Mucosa of descending colon (tissue), 3 donors: ENCODE results near the gene PHOSPHO1. TPM values are rescaled to one million over a fixed set of nuclear protein-coding genes. Genes with fewer than 3 reads are reported as not detected.
A peak's percentile ranks its signal among the peaks of the same experiment; 100 is the strongest.
"Not testable (repeated sequence)": the region's sequence is repeated elsewhere in the genome, so short reads cannot be mapped to it uniquely, and the experiment has no call there.

Experiments used
- ATAC-seq: fragments of 200-7000 bp; cut with Tn5 transposase; one replicate; pipeline ENCODE4 v1.9.1; 2020; ENCODE audit warnings: mild to moderate bottlenecking, moderate library complexity
- DNase-seq, 3 donors: peaks; one replicate each; pipeline ENCODE4 v3.0.0-alpha.2; 2020
- H3K36me3 ChIP-seq: fragments of 200-600 bp; one replicate; pipeline ENCODE4 v1.8.0; 2021; ENCODE audit warnings: low read depth, mild to moderate bottlenecking
- H3K4me1 ChIP-seq: fragments of 200-600 bp; one replicate; pipeline ENCODE4 v1.8.0; 2021; ENCODE audit warnings: low read depth, mild to moderate bottlenecking
- H3K4me3 ChIP-seq: fragments of 200-600 bp; one replicate; pipeline ENCODE4 v1.8.0; 2021; ENCODE audit warnings: mild to moderate bottlenecking
- H3K9me3 ChIP-seq: fragments of 200-600 bp; one replicate; pipeline ENCODE4 v1.8.0; 2021; ENCODE audit warnings: mild to moderate bottlenecking
- intact Hi-C, 2 donors: fragments of 100-400 bp; cut with DNase I in 1 of 2; cut with micrococcal nuclease in 1 of 2; formaldehyde crosslinking; loops; one replicate each; pipeline versions ENCODE4 v1.11.0 to v1.11.1; 2022; cut with DNase I, micrococcal nuclease
- total RNA-seq, 3 donors: library from RNA; stranded (reverse); fragmentation: NEBNext Ultra II Directional in 2 of 3; extraction: Animal tissue kit (Norgen Biotek cat#: 25700) in 2 of 3; gene quantifications; one replicate each; pipeline versions ENCODE4 v1.2.1 to v1.2.4, GENCODE V29; 2021 to 2023
- TF ChIP-seq, protein P1 (sequence below): fragments of 200-600 bp; IDR thresholded peaks from one replicate; pipeline ENCODE4 v1.8.0; 2022; ENCODE audit warnings: antibody characterized with exemption, mild to moderate bottlenecking
- donor health status: DM: no; HTN: no; CAD: no; lungs with moderate emphysema.
- donor health status: DM: no; HTN: no; CAD: no.
- donor health status: DM: no; HTN: yes; CAD: no.

Gene PHOSPHO1
- total RNA-seq, 3 donors from 2014 or later = 0.25 TPM; not detected in 2

DNA sequence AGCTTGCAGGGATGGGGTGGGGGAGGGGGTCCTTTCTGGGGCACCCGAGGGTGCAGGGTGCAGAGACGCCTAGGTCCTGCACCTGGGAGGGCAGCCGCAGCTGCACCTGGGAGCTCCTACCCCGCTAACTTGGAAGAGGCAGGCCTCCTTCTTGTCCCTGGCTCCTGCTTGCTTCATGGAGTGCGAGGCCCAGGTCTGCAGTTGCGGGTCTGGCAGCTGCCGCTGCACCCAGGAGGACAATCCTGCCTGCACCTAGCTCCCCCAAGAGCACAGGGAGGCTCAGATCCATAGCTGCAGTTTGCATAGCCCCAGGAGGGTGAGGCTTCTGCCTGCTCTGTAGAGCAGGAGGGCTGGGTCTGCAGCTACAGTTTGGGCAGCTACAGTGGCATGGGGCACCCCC, 46.8 kb downstream of the PHOSPHO1 start:
- ATAC-seq (no peak), DNase-seq (no peak)
- peaks cover 12% of the 10 kb centered on the region for H3K9me3 ChIP-seq
- H3K4me3 ChIP-seq = no peak overlapping the region
- no peaks in the 10 kb centered on the region for H3K36me3 ChIP-seq
- intact Hi-C loops = loop anchor here in 1 of 2 donors (10.0 kb wide), 1 partner anchor 51 kb away; the partner anchor contains the start of gene PHOSPHO1
- TF ChIP-seq, protein P1, sequence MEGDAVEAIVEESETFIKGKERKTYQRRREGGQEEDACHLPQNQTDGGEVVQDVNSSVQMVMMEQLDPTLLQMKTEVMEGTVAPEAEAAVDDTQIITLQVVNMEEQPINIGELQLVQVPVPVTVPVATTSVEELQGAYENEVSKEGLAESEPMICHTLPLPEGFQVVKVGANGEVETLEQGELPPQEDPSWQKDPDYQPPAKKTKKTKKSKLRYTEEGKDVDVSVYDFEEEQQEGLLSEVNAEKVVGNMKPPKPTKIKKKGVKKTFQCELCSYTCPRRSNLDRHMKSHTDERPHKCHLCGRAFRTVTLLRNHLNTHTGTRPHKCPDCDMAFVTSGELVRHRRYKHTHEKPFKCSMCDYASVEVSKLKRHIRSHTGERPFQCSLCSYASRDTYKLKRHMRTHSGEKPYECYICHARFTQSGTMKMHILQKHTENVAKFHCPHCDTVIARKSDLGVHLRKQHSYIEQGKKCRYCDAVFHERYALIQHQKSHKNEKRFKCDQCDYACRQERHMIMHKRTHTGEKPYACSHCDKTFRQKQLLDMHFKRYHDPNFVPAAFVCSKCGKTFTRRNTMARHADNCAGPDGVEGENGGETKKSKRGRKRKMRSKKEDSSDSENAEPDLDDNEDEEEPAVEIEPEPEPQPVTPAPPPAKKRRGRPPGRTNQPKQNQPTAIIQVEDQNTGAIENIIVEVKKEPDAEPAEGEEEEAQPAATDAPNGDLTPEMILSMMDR = no peak
- no peaks in the 10 kb centered on the region for H3K4me1 ChIP-seq

DNA sequence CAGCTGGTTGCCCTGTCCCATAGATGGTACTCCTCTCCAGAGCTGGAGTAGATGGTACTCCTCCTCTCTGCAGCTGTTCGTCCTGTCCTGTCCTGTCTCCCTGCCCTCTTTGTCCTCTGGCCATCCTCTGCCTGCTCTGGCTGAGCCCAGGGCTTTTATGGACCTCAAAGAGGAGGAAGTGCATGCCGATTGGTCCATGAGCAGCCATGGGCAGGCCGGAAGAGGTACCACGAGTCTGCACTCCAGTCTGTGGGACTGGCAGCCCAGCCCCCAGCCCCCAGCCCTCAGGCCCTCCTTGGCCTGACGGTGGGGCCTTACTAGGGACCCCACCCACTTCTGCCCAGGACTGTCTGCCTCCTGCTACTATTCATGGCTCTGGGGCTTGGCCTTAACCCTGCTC, 47.2 kb downstream of the PHOSPHO1 start:
- TF ChIP-seq, protein P1 = no peak
- Histone ChIP-seq H3K36me3 (no peaks in the 10 kb centered on the region), H3K4me1 (no peaks in the 10 kb centered on the region), H3K4me3 (no peak overlapping the region), H3K9me3 (peaks cover 12% of the 10 kb centered on the region)
- ATAC-seq = no peak
- intact Hi-C loops = loop anchor here in 1 of 2 donors (10.0 kb wide), 1 partner anchor 51 kb away; the partner anchor contains the start of gene PHOSPHO1
- DNase-seq = no peak

DNA sequence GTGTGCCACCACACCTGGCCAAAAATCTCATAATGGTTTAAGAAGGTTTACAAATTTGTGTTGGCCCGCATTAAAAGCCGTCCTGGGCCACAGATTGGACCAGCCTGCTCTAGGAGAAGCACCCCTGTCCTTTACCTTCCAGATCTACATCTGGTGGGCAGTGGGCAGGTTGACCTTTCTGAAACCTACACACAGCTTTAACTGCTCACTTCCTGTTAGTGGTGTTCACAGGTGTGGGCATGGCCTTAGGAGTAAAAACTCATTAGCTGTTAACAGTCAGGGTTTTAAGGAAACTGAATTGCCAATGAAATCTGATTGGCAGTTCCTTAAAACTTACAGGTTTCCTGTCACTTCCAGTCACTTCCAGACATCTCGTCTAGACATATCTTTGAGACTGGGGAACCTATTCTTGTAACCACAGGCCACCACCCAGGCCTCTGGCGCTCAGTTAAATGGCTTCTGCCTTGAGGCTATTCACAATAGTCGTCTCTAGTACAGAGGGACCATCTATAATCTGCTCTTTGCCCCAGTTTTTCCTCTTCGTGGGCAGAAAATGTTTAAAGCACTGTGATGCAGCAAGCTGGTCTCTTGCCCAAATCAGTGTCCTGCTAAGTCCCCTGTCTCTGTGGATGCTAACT, 49.5 kb downstream of the PHOSPHO1 start:
- DNase-seq (no peak), ATAC-seq (no peak)
- Histone ChIP-seq H3K9me3 (peaks cover 21% of the 10 kb centered on the region), H3K4me1 (no peaks in the 10 kb centered on the region), H3K4me3 (no peak overlapping the region), H3K36me3 (no peaks in the 10 kb centered on the region)
- TF ChIP-seq, protein P1 = no peak
- intact Hi-C loops = loop anchor here in 1 of 2 donors (10.0 kb wide), 1 partner anchor 54 kb away; the partner anchor contains the start of gene PHOSPHO1

GRCh38 chr17:49180303-49180702, 50.3 kb downstream of the PHOSPHO1 start:
- DNase-seq = peak in 2 of 3 donors; percentile 73 to 86
- H3K4me1 ChIP-seq = no peaks in the 10 kb centered on the region

GRCh38 chr17:49175978-49176377, 54.6 kb downstream of the PHOSPHO1 start:
- H3K4me1 ChIP-seq, DNase-seq, H3K4me3 ChIP-seq, H3K36me3 ChIP-seq, ATAC-seq: not testable (repeated sequence)
- intact Hi-C loops = loop anchor here in 1 of 2 donors (10.0 kb wide), 1 partner anchor 49 kb away; no protein-coding TSS in a partner anchor
- peaks cover 29% of the 10 kb centered on the region for H3K9me3 ChIP-seq

More at GRCh38 chr17:49180303-49180702, 50.3 kb downstream of the PHOSPHO1 start:
- ATAC-seq = peak; percentile 89
- H3K36me3 ChIP-seq = no peaks in the 10 kb centered on the region
- TF ChIP-seq, protein P1 = peak; percentile 76
- peaks cover 25% of the 10 kb centered on the region for H3K9me3 ChIP-seq
- intact Hi-C loops = loop anchor here in 1 of 2 donors (10.0 kb wide), 1 partner anchor 54 kb away; the partner anchor contains the start of gene PHOSPHO1
- H3K4me3 ChIP-seq = no peak overlapping the region

Other genes starting within 250 kb of the PHOSPHO1 start
- gene IGF2BP1, start 233.4 kb downstream of the PHOSPHO1 start, total RNA-seq = under 1 TPM in 2 of 3 donors, not detected in 1; 0.06 to 0.07 TPM
- gene B4GALNT2, start 98.0 kb downstream of the PHOSPHO1 start, total RNA-seq = 100 to 1,000 TPM in 1 of 3 donors, 10 to 100 TPM in 2; 23.6 to 138 (median 31.7) TPM
- 1 to 10 TPM in 1 of 3 donors, under 1 TPM in 2; 0.89 to 1.7 (median 0.96) TPM for gene GNGT2, start 20.2 kb downstream of the PHOSPHO1 start, total RNA-seq
- 10 to 100 TPM in 1 of 3 donors, 1 to 10 TPM in 2; 5.9 to 10.6 (median 7.2) TPM for gene ABI3, start 20.1 kb downstream of the PHOSPHO1 start, total RNA-seq
- 100 to 1,000 TPM in 1 of 3 donors, 10 to 100 TPM in 2; 44.4 to 117 (median 46.9) TPM for gene ZNF652, start 131.5 kb upstream of the PHOSPHO1 start, total RNA-seq
- 100 to 1,000 TPM; 173 to 227 (median 216) TPM for gene PHB1, start 184.1 kb upstream of the PHOSPHO1 start, total RNA-seq